HG02852 (cell line): ENCODE measurements around the gene KCNK13.

ENCODE experiments used
- ATAC-seq: cut with Tn5 transposase; IDR thresholded peaks from one replicate; pipeline ENCODE4 v1.9.1; 2021; ENCODE audit warnings: mild to moderate bottlenecking, moderate library complexity; ENCODE audit not compliant: unreplicated experiment

Gene KCNK13

DNA sequence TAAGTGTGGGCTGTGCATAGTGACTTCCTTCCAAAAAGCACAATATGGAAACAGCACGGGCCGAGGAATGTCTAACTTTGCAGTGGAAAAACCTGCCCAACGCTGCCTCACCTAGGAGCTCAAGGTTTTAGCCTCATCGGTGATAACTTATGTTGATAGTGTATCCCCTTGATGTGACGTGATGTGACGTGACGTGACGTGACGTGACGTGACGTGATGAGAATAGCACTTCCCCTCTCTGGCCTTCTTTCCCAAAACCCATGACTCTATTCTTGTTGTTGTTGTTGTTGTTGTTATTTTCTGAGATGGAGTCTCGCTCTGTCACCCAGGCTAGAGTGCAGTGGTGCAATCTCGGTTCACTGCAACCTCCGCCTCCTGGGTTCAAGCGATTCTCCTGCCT, 64.5 kb downstream of the KCNK13 start:
- ATAC-seq, result no peak

DNA sequence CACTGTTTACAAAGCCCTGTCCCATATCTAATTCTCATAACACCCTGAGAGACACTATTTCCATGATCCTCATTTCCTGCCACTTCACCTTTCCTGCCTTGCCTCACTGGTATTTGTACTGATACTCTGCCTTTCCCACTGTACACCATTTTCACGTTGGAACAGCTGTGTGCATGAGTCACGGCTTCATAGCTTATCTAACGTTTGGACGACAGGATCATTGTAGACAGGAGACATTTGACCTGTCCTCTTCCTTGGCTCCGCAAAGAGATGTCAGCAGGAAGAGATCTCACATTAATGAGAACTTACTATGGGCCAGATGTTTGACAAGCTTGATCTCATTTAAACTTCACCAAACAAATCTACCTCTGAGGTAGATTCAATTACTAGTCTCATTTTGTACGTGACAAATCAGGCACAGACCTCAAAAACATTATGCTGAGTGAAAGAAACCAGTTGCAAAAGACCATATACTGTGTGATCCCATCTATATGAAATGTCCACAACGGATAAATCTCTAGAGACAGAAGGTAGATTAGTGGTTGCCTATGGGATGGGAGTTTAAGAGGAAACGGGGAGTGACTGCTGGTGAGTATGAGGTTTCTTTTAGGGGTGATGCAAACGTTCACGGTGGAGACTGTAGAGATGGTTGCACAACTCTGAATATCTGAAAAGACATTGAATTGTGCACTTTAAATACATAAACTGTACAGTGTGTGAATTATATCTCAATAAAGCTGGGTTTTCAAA, 71.2 kb downstream of the KCNK13 start:
- no peak for ATAC-seq

DNA sequence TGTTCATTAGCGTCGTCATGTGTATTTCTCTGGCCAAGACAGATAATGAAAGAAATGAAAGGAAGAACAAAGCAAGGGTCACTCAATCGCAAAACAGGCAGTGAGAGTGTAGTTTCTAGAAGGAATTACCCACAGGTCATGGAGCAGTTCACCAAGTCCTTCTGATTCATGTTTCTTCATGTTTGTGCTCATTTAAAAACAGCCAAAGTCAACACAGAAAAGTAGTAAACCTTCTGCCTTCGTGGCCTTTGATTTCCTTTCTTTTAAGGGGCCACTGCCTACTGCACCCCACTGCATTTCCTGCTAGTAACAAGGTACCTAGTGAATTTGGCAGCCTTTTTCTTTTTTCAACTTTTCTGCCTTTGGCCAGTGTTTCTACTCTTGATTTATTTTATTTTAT, 75.1 kb downstream of the KCNK13 start:
- ATAC-seq, result no peak

DNA sequence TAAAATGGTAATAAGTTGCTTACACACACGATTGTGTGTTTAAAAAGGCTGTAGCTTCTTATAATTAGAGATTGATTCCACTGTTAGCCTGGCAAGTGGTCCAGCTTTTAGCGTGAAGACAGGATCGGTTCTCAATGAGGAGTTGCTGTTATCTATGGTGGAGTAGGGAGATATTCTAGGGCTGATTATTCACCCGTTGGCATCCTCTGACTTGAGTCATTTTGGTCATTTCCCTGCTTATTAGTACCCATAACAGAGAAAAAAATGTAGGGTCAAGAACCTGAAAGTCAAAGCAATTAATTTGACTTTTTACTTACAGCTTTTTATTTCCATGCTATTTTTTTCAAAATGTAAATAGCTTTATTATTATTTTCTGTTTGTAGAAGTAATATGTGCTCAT, 76.0 kb downstream of the KCNK13 start:
- ATAC-seq, result no peak

DNA sequence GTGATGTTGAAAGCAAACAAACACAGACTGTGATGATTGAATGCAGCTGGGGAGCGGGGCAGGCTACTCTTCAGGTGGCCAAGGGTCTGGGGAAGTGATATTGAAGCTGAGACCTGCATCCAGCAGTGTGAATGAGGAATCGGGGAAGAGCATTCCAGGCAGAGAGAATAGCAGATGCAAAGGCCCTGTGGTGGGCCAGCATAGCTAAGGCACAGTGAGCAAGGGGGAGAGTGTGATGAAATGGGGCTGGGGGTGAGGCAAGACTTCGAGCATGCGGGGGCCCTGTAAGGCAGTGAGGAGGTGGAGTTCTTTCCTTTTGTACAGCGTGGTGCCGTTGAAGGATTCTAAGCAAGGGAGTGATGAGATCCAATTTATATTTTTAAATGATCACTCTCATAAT, 77.4 kb downstream of the KCNK13 start:
- no peak for ATAC-seq

DNA sequence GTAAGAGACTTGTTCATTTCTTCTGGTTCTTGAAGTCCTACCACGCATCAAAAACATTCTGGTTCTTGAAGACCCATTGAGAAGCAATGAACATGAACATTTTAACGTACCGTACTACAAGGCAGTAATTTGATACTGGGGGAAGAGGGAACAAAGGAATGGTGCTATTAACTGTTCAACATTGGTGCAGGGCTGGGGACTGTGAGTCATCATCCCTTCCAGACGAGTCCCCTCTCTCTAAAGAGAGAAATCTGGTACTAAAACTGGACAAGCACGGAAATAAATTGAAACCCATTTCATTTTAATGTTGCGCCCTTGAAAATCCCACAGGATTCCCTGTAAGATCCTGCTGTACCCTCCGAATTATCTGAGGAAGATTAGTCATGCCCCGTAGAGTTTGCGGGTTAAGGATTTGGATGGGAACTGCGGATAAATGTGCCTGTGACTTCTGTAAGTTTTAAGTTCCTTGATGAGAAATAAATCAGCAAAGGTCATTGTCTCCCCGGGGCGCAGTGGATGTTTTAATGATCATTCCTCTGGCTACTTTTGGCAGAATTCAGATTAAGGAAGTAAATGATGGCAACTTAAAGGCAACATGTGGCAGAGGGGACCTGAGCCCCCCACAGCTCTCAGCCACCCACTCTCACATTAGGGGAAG, 78.6 kb downstream of the KCNK13 start:
- ATAC-seq, result no peak

DNA sequence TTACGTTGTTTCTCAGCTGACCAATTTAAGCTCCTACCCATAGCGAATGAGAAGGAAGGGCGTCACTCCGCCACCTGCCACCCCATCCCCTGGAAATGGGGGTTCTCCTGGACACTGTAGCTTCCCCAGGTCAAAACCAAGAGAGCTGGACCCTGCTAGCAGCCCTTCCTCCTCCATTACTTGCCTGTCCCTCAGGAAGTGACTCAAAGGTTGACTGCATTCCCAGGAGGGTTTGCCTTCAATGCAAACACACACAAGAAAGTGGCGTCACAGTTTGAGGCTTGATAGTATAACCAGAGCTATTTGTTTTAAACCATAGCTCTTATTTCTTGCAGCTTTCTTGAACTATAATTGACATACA, 79.1 kb downstream of the KCNK13 start:
- no peak for ATAC-seq

DNA sequence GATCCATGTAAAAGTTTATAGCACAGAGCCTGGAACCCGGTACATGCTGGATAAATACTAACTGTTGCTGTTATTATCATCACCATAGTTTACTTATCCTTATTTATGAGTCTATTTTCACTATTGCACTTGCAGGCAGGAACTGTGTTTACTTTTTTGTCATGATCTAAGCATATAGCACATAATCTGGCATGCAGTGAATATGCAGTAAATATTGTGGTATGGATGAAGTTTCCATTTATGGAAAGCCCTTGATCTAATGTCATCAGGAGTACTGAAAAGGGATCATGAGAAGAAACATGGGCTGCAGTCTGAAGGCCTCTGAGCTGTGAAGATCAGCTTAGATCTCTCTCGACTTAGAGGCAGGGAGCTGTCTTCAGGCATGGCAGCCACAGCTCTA, 91.6 kb downstream of the KCNK13 start:
- no peak for ATAC-seq

DNA sequence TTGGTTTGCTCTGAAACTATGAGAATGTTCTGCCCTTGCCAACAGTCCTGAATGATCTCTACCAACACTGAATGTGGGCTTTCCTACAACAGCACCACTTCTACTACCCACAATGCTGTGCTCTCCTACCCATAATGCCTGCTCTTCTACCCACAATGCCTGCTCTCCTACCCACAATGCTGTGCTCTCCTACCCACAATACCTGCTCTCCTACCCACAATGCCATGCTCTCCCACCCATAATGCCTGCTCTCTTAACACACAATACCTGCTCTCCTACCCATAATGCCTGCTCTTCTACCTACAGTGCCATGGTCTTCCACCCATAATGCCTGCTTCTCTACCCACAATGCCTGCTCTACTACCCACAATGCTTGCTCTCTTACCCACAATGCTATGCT, 92.3 kb downstream of the KCNK13 start:
- no peak for ATAC-seq

DNA sequence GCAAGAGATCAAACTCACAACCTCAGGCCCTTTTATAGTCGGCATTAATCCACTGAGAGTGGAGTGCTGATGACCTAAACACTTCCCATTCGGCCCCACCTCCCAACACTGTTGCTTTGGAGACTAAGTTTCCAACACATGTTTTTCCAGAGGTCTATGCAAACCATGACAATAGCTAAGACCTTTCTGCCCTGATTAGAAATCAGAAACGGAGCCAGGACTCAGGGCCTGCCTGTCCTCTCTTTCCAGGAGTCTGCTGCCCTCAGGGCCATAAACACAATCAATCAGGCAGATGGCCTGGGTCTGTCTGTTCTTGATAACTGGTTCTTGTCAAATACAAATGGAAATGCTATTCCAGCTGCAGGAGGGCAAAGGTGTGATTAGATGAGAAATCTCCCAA, 97.4 kb downstream of the KCNK13 start:
- ATAC-seq, result no peak

DNA sequence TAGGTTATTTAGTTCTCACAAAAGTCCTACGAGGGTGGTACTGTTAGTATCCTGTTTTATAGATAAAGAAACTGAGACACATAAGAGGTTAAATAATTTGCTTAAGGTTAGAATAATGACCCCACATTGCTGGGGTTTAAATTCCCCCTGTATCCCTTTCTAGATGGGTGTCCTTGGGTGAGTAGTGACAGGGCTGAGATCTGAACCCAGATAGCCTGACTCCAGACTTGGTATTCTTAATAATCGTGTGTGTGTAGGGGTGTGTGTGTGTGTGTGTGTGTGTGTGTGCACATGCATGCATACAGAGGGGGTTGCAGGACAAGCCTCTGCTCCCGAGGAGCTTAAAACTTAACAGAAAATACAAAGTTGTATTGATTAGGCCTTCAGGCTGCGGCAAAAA, 97.9 kb downstream of the KCNK13 start:
- no peak for ATAC-seq

DNA sequence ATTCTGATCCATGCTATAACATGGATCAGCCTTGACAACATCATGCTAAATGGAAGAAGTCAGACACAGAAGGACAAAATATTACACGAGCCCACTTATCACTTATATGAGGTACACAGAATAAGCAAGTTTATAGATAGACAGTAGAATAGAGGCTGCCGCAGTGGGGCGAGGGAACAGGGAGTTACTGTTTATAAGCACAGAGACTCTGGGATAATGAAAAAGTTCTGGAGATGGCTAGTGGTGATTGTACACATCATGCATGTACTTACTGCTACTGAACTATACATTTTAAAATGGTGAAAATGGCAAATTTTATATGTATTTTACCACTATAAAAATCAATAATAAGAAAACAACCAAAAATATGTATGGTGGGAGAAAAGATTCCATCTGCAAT, 99.3 kb downstream of the KCNK13 start:
- ATAC-seq, result no peak

DNA sequence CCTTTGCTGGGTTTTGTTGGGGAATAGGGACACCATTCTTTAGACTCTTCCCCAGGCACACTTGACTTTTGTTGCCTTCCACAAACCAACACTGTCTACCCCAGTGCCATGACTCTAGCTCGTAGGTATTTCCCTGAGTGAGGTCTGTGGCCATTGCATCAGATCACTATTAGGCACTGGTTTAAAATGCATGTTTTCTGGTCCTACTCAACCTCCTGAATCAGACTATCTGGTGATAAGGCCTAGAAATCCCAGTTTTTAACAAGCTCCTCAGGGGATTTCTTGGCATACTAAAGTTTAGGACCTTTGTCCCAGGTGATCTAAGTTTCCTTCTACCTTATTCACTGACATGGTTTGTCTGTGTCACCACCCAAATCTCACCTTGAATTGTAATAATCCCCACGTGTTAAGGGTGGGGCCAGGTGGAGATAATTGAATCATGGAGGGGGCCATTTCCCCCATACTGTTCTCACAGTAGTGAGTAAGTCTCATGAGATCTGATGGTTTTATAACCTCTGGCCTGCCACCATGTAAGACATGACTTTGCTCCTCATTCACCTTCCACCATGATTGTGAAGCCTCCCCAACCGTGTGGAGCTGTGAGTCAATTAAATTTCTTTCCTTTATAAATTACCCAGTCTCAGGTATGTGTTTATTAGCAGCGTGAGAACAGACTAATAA, 106.8 kb downstream of the KCNK13 start:
- ATAC-seq, result no peak

DNA sequence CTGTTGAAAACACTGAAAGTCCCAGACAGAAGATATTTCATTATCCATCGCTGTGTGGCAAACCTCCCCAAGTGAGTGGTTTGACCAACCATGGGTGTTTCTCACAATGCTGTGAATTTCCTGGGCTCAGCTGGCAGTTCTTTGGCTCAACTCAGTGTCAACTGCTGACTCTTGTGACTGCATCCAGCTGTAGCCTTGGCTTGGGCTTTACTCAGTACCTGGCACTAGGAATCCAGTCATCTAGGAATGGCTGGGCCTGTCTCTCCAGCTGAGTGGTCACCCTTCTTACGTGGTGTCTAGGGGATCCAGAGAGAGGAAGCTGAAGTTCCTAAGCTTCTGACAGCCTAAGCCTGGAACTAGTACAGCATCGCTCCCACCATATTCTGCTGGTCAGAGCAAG, 113.8 kb downstream of the KCNK13 start:
- no peak for ATAC-seq

DNA sequence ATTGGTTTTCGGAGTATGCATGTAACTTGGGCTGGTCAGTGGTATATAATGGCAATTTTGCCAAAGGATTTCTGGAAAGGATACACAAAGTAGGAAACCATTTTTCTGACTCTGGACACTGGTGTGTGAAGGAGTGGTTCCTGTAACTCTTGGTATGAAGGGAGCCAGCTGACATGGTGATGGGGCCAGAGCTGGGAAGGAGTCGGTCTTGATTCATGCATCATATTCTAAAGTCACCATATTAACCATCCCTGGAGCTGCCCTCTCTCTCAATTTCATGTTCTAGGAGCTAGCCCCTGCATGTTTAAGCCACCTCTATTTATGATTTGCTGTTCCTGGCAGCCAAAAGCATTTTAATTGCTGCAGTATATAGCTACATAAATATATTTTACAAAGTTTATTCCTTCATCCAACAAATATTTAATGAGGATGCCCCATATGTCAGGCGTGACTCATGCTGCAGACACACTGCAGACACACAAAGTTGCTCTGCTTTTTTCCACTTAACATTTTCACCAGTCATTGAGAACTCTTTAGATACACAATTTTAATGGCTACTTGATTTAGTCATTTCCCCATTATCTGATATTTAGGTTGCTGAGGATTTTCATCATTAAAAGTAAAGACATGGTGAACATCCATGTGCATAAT, 115.9 kb downstream of the KCNK13 start:
- ATAC-seq, result no peak

DNA sequence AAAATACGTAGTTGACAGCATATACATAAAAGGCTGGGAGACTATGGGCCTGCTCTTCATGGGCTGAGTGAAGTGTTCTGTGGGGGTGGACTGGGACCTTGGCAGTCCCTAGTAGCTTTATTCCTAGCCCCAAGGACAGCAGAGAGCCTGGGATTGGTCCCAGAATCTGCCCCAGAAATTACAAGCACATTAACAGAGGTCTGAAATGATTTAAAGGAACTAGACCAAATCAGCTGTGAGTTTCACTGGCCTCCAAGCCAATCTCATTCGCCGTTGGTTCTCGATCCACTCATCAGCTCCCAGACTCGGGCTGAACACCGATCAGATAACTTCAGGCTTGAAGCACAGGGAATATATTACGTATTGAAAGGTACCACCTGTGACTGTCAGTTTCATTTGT, 117.6 kb downstream of the KCNK13 start:
- ATAC-seq, result no peak

DNA sequence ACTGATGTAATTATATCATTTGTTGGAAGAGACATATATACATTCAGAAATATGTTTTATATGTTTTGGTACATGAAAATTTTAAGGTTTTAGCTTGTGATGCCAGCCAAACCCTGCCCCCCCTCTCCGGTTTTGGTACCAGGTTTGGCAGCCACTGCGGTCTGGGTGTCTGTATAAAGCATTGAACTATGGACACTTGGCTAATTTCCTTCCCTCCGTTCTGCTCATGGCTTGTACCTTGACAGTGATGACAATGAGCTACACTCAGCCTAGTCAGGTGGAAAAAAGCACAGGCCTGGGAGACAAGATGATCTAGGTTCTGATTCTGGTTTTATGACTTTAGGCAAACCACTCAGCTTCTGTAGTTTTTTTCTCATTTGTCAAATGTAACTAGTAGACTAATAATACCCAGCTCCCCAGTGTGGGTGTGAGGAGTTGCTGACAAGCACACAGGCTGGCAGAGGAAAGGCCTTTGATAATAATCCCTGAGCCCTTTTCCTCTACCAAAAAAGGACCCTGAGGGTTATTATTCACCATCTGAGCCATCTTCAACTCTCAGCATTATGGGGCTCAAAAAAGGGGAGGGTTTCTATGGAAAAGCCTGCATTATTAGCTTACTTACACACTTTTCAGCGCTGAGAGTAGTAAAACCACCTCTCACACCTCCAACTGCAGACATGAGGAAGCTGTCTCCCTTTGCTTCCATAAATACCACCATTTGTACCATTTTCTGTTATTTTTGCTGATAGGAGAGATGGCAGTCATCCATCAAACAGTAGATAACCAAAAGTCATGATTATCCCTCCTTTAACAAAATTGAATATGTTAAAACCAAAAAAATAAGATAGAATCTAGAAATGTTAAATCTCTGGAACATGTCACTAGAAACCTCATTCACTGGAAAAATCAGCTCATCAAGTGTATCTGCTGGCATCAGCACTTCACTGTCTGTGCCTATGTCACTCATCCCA, 118.3 kb downstream of the KCNK13 start:
- ATAC-seq, result no peak

DNA sequence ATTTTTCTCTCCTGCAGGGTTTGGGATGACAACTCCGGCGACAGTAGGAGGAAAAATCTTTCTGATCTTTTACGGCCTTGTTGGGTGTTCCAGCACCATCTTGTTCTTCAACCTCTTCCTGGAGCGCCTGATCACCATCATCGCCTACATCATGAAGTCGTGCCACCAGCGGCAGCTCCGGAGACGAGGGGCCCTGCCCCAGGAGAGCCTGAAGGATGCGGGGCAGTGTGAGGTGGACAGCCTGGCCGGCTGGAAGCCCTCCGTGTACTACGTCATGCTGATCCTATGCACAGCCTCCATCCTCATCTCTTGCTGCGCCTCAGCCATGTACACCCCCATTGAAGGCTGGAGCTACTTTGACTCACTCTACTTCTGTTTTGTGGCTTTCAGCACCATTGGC, 122.3 kb downstream of the KCNK13 start:
- no peak for ATAC-seq

DNA sequence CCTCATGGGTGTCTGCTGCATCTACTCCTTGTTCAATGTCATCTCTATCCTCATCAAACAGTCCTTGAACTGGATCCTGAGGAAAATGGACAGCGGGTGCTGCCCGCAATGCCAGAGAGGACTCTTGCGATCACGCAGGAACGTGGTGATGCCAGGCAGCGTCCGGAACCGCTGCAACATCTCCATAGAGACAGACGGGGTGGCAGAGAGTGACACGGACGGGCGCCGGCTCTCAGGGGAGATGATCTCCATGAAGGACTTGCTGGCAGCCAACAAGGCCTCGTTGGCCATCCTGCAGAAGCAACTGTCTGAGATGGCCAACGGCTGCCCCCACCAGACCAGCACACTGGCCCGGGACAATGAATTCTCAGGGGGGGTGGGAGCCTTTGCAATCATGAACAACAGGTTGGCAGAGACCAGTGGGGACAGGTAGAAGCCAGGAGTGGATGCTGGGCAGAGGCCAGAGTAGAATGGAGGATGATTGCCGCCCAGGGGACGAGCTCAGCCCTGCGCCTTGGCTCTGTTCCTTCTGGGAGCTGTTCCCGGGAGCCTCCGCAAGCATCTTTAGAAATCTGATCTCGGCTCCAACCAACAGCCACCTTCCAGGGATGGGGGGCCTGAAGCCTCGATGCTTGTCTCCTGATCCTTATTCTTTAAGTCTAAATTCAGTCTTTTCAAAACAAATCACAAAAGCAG, 122.9 kb downstream of the KCNK13 start:
- ATAC-seq, result no peak

DNA sequence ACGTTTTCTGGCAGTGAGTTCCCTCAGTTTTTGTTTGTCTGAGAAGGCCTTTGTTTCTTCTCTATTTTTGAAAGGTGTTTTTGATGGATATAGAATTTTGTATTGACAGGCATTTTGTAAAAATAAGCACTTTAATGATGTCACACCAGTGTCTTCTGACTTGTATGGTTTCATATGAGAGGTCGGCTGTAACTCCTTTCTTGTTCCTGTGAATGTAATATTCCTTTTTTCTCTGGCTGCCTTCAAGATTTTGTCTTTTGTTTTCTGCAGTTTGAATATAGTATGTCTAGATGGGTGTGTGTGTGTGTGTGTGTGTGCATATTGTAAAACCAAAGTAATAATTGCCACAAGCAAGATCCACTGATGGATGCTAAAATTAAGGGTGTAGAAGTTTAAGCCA, 126.8 kb downstream of the KCNK13 start:
- no peak for ATAC-seq
